CD4-positive, alpha-beta T cell treated with Interleukin-17A for 1 hour (primary cell): ENCODE data around the gene TPSAB1.
"Not testable (repeated sequence)": the region's sequence is repeated elsewhere in the genome, so short reads cannot be mapped to it uniquely, and the experiment has no call there.

Source experiments
- DNase-seq: peaks from one replicate; pipeline ENCODE4 v3.0.0-alpha.2; 2020

Gene TPSAB1

DNA sequence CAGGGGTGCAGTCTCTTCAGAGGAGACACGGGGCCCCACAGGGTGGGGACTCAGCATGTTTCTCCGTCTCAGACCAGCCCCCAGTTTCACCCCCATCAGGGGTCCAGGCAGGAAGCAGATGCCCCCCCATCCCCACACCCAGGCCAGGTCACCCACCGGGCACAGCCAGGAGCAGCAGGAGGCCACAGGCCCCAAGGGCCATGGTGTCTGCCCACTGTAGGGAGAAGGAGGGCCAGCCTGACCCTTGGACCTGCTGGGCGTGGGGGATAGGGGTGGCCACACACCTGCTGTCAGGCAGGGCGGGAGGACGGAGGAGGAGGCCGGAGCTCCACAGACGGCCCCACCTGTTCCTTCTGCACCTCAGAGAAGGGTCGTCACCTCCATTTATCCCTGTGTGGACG is 15.5 kb upstream of the TPSAB1 start, which contains the start of gene TPSG1:
TPSG1 (minus strand) TSS at position 218 of the 401 bp plus-strand sequence; CDS start at position 202, 16 bp downstream.
- DNase-seq, result no peak

GRCh38 chr16:1225728-1226311 is 14.7 kb upstream of the TPSAB1 start:
- DNase-seq, result not testable (repeated sequence)

GRCh38 chr16:1226692-1227091 is 13.8 kb upstream of the TPSAB1 start:
- DNase-seq, result not testable (repeated sequence)

GRCh38 chr16:1228227-1228626 is 12.3 kb upstream of the TPSAB1 start:
- not testable (repeated sequence) for DNase-seq

DNA sequence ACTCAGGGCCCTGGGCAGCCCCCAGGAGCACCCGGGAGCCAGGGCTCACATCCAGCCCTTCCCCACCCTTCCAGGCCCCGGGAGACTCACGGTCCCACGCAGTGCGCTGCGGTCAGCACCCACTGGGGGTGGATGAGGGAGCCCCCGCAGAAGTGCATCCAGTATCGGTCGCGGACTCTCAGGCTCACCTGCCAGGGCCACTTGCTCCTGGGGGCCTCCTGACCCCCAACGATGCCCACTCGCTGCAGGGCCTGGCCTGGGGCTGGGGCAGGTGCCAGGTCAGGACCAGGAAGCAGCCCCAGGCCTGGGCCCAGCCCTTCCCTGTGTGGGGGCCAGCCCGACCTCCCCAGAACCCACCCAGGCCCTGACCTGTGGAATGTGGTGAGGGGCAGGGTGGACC is 11.0 kb upstream of the TPSAB1 start:
- DNase-seq, result not testable (repeated sequence)

DNA sequence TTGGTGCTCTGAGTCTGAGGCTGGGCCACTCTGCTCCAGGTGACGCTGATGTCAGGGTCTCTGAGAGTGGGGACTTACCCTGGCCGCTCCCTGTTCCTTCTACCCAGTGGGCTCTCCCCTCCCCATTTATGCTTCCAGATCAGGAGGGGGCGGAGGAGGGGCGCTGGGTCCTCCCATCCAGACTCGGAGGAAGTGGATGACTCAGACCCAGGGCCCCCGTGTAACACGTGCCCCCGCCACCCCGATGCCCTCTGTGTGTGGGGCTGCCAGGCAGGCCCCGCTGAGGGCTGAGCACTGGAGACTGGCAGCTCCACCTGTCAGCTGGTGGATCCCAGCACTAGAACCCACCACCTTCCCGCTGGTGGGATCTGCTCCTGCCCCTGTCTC is 10.4 kb upstream of the TPSAB1 start, which contains the start of gene TPSB2:
TPSB2 (minus strand) TSS at position 101 of the 387 bp plus-strand sequence. CDS start 233 bp downstream, outside the sequence.
- DNase-seq, result not testable (repeated sequence)

- not testable (repeated sequence) for DNase-seq
Measured at GRCh38 chr16:1230471-1231212, 9.9 kb upstream of the TPSAB1 start.

DNA sequence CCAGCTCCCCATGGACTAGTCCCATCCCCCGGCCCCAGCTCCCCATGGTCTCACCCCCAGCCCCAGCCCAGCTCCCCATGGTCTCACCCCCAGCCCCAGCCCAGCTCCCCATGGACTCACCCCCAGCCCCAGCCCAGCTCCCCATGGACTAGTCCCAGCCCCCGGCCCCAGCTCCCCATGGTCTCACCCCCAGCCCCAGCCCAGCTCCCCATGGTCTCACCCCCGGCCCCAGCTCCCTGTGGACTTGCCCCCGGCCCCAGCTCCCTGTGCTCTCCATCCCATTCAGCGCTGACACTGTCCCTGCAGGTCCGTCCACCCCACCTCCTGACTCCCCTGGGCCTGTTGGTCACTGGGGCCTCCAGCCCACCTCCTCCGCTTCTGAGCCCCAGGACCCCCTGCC is 9.2 kb upstream of the TPSAB1 start:
- not testable (repeated sequence) for DNase-seq

GRCh38 chr16:1232049-1232748 is 8.3 kb upstream of the TPSAB1 start:
- not testable (repeated sequence) for DNase-seq

DNA sequence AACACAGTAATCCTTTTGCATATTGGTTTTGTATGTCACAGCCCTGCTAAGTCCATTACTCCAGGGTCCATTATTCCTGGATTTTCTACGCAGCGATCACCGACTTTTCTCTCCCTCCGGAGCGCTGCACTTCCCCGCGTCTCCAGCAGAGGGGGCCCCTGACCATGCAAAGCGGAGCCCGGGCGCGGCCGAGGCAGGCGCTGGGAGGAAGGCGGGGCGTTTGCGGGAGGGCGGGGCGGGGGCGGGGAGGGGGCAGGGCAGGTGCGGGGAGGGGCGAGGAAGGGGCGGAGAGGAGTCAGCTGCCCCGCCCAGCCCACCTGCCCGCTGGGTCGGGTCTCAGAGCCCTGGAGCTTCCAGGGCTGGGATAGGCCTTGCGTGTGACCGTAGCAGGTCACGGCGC is 3.8 kb upstream of the TPSAB1 start:
- DNase-seq, result not testable (repeated sequence)

DNA sequence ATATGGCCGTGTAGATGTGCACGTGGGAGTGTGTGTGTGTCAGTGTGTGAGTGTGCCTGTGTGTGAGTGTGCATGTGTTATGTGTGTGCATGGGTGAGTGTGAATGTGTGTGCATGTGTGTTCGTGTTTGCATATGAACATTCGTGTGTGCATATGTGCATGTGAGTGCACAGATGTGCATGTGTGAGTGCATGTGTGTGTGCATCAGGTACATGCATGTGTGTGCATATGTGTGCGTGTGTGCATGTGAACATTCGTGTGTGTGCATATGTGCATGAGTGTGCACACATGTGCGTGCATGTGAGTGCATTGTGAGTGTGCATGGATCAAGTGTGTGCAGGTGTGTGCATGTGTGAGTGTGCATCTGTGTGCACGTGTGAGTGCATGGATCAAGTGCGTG is 2.5 kb upstream of the TPSAB1 start:
- no peak for DNase-seq

DNA sequence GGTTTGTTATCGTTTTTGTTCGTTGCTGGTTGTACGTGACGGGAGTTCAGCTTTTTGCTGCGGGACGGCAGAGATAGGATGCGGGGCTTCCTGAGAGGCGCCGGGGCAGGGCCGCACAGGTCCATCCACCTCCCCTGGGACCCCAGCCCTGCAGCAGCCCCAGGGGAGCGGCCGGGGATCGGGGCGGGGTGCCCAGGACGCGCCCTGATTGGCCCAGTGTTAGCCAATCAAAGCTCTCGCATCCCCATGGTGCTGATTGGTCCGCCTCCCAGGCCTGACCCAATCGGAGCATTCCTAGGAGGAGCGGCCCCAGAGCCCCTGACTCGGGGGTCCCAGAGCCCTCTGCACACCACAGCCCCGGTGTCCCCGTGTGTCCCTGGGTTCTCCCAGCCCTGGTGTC is 1.6 kb upstream of the TPSAB1 start:
- not testable (repeated sequence) for DNase-seq

- DNase-seq, result not testable (repeated sequence)
Measured at GRCh38 chr16:1239575-1239974, 930 bp upstream of the TPSAB1 start.

GRCh38 chr16:1241081-1241480 is 576 bp downstream of the TPSAB1 start:
- DNase-seq, result not testable (repeated sequence)

DNA sequence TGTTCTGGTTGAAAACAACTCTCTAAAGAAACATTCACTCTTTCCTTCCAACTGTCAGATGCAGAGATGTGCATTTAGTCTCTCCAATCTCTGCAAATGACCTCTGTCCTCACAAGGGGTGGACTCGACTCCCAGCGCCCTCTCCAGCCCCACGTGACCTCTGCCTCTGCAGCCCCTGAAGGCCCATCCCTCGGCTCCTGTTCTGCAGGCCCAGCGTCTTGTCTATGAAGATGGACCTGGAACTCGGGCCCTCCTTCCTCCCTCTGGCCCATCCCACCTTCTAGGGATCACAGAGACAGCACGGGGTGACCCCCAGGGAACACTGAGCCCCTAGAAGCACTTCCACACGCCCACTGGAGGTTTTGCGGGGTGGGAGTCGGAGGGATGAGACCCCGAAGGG is 2.9 kb downstream of the TPSAB1 start:
- not testable (repeated sequence) for DNase-seq

- DNase-seq, result not testable (repeated sequence)
Measured at GRCh38 chr16:1243907-1244850, 3.7 kb downstream of the TPSAB1 start.

GRCh38 chr16:1244881-1245280 is 4.4 kb downstream of the TPSAB1 start:
- peak; percentile 12 for DNase-seq

DNA sequence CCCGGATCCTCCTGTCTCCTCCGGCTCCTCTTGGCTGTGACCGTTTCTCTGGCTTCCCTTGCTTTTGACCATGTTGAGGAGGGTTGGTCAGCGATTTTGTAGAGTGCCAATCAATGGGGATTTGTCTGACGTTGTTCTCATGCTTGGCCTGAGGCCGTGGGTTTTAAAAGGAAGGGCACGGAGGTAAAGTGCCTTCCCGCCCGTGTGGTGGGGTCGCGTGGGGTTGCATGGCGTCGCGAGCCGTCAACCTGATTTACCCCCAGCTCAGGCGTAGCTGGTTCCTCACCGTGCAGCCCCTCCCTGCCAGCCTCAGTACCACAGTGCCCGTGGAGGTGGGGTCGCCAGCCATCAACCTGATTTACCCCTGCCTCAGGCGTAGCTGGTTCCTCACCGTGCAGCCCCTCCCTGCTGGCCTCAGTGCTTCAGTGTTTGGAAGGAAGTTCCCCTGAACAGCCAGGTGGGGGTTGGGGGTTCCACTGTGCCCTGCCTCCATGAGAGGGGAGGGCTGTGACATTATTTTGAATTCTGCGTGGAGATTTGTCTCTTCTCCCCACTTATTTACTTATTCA is 5.0 kb downstream of the TPSAB1 start:
- no peak for DNase-seq

DNA sequence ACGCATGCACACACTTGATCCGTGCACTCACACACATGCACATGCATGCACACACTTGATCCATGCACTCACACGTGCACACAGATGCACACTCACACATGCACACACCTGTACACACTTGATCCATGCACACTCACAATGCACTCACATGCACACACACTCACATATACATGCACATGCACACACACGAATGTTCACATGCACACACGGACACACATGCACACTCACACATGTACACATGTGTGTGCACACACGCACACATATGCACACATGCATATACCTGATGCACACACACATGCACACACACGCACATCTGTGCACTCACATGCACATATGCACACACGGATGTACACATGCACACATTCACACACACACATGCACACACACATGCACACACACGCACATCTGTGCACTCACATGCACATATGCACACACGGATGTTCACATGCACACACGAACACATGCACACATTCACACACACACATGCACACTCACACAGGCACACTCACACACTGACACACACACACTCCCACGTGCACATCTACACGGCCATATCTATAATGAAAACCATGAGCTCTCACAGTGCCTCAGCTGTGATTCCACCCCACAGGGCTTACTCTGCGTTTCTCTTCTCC is 7.5 kb downstream of the TPSAB1 start:
- not testable (repeated sequence) for DNase-seq

GRCh38 chr16:1249031-1249755 is 8.7 kb downstream of the TPSAB1 start:
- not testable (repeated sequence) for DNase-seq
